ENCODE data around the gene ETV3.

ETV3 gene

GRCh38 chr1:157137046-157137407 is 1.2 kb downstream of the ETV3 start:
- no peak for DNase-seq

GRCh38 chr1:157136133-157136532 is 2.1 kb downstream of the ETV3 start:
- peak; percentile 26 for DNase-seq

- no peak for DNase-seq
These were observed 2.5 kb downstream of the ETV3 start for GRCh38 chr1:157135646-157136045.

GRCh38 chr1:157135070-157135469 is 3.1 kb downstream of the ETV3 start:
- no peak for DNase-seq

GRCh38 chr1:157134442-157134841 is 3.8 kb downstream of the ETV3 start:
- DNase-seq = no peak

- peak; percentile 77 for DNase-seq
These were observed 4.8 kb downstream of the ETV3 start for GRCh38 chr1:157133426-157133825.

GRCh38 chr1:157132616-157133167 is 5.5 kb downstream of the ETV3 start:
- no peak for DNase-seq

GRCh38 chr1:157132111-157132510 is 6.1 kb downstream of the ETV3 start:
- DNase-seq = no peak

GRCh38 chr1:157131281-157131680 is 6.9 kb downstream of the ETV3 start:
- DNase-seq = no peak

GRCh38 chr1:157124855-157125254 is 13.3 kb downstream of the ETV3 start:
- no peak for DNase-seq

GRCh38 chr1:157119448-157119847 is 18.7 kb downstream of the ETV3 start:
- DNase-seq = no peak

- DNase-seq = no peak
These were observed 19.2 kb downstream of the ETV3 start for GRCh38 chr1:157119008-157119407.

GRCh38 chr1:157117527-157118057 is 20.6 kb downstream of the ETV3 start:
- DNase-seq = no peak

GRCh38 chr1:157116737-157117103 is 21.5 kb downstream of the ETV3 start:
- DNase-seq = no peak

GRCh38 chr1:157115851-157116736 is 22.1 kb downstream of the ETV3 start:
- no peak for DNase-seq

GRCh38 chr1:157115429-157115838 is 22.8 kb downstream of the ETV3 start:
- no peak for DNase-seq

- DNase-seq = no peak
These were observed 23.7 kb downstream of the ETV3 start for GRCh38 chr1:157114183-157115121.

- no peak for DNase-seq
These were observed 24.6 kb downstream of the ETV3 start for GRCh38 chr1:157113631-157114030.

GRCh38 chr1:157113106-157113505 is 25.1 kb downstream of the ETV3 start:
- DNase-seq = no peak

GRCh38 chr1:157112186-157112867 is 25.9 kb downstream of the ETV3 start:
- no peak for DNase-seq

GRCh38 chr1:157111396-157112165 is 26.6 kb downstream of the ETV3 start:
- DNase-seq = no peak

- DNase-seq = no peak
These were observed 27.5 kb downstream of the ETV3 start for GRCh38 chr1:157110686-157111085.
